Right lobe of liver (tissue), 4 donors: ENCODE results near the gene OPCML.

ENCODE experiments used
- CTCF ChIP-seq, 4 donors: fragments of 200-600 bp in 3 of 4; fragments of 450-650 bp in 1 of 4; IDR thresholded peaks; one replicate each; pipeline versions ENCODE4 v1.5.1 to v1.8.0; 2016 to 2022; ENCODE audit warnings: antibody characterized with exemption in 4 of 4, mild to moderate bottlenecking in 2 of 4
- POLR2A ChIP-seq: fragments of 450-650 bp; IDR thresholded peaks from one replicate; pipeline ENCODE4 v1.6.1; 2017; ENCODE audit warnings: antibody characterized with exemption, mild to moderate bottlenecking
- donor health status: DM: no; HTN: no; CAD: no.
- donor health status: DM: no; HTN: no; CAD: no.
- donor health status: DM: no; HTN: yes; CAD: no.

DNA sequence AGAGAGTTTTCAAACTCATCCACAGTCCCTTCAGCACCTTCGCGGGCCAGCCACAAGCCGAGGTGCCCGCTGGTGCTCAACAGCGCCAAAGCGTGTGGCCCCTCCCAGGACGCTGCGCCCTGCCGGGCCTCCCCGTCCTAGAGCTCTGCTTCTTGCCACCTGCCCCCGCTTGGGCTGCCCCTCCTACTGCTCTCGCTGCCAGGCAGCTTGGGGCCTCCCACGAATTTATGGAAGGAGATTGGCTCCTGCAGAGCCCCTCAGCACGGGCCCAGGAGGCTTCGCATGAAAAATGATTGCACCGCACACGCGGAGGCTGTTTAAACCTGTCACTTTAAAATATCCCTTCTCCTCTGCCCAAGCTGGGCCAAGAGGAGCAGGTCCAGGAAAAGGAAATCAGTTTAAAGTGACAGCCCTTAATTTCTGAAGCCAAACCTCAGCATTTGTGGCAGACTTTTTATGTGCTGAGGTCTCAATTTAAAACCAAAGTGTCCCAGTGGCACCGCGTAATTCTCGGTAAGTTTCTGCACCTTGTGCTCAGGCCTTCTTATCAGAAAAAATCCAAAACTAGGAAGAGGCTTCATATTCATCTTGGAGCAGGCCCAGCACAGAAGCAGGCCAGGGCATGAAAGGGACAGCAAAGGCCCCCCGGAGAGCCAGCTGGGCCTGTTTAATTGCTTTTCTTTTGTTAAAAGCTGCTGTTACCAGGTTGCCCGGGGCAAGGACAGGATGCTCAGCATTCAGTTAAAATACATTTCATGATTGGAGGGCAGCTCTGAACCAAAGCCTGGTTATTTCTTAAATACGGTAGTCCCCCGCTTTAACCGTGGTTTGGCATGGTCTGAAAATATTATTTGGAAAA, 303.6 kb downstream of the OPCML start:
- TF ChIP-seq CTCF (IDR thresholded peaks at IDR 0.05) (no peak), POLR2A (no peak)
